HUES48 (cell line): Measurements from ENCODE around the gene RSPH10B2.
A peak's percentile ranks its signal among the peaks of the same experiment; 100 is the strongest.
"Not testable (repeated sequence)": the region's sequence is repeated elsewhere in the genome, so short reads cannot be mapped to it uniquely, and the experiment has no call there.

Source experiments
- H3K27ac ChIP-seq: one replicate; pipeline ENCODE4 v1.7.0; 2013; ENCODE audit warnings: low read depth, low read length, inconsistent platforms
- H3K27me3 ChIP-seq: 2 replicates; pipeline ENCODE4 v1.6.1; 2013; ENCODE audit warnings: mild to moderate bottlenecking, low read length; ENCODE audit not compliant: control insufficient read depth, insufficient read depth
- H3K36me3 ChIP-seq: 2 replicates; pipeline ENCODE4 v1.6.1; 2013; ENCODE audit warnings: low read length; ENCODE audit not compliant: control insufficient read depth, insufficient read depth
- H3K4me1 ChIP-seq: 2 replicates; pipeline ENCODE4 v1.6.1; 2013; ENCODE audit warnings: mild to moderate bottlenecking, low read length; ENCODE audit not compliant: control insufficient read depth, insufficient read depth
- H3K4me3 ChIP-seq: 2 replicates; pipeline ENCODE4 v1.5.1; 2013; ENCODE audit warnings: mild to moderate bottlenecking, low read depth, low read length
- H3K9ac ChIP-seq: 2 replicates; pipeline ENCODE4 v1.6.1; 2013; ENCODE audit warnings: mild to moderate bottlenecking, low read depth, low read length, moderate library complexity
- H3K9me3 ChIP-seq: 2 replicates; pipeline ENCODE4 v1.6.1; 2013; ENCODE audit warnings: low read length; ENCODE audit not compliant: control insufficient read depth, insufficient read depth

Gene RSPH10B2

DNA sequence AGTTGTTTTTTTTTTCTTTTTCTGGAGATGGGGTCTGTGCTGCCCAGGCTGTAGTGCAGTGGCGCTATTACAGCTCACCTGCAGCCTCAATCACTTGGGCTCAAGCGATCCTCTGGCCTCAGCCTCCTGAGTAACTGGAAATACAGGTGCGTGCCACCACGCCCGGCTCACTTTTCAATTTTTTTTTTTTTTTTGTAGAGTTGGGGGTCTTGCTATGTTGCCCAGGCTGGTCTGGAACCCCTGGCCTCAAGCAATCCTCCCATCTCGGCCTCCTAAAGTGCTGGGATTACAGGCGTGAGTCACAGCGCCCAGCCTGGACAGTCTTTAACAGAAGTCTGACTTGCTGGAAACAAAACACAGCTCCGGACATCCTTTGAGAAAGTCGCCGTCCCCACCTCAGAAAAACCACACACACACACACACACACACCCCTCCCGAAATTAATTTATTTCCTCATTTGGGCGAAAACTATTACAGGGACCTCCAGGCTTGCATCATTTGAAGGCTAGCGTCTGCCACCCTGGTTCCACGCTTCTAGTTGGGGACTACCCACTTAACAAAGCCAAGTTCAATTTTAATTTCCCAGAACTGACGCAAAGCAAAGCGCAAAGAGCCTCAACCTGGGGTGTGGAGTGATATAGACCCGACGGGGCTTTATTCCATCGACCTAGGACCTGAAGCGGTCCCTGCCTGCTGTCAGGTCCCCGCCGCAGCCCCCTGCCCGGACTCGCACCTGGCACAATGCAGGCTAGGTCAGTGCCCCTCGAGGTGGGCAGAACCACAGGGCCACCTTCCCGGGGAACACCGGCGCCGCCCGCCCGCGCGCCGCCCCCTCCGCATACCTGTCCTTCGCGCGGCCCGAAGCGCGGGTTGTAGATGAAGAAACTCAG lies 71.6 kb downstream of the RSPH10B2 start:
- H3K9ac ChIP-seq, H3K27me3 ChIP-seq: not testable (repeated sequence)

DNA sequence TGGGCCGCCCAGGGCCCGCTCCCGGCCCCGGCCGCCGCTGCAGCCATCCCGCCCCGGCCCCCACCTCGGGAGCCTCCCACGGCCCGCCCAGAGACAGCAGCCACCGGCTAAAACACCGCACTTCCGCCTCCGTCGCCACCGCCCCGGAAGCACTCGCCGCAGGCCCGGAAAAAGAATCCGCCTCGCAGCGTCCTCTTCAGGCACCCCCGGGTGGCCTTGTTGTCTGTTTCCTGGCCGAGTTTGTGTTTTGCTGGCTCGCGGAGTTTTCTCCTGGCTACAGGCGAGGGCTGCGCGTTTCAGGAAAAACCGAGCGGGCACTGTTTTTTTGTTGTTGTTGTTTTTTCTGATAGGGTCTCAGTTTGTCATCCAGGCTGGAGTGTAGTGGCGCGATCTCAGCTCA lies 72.2 kb downstream of the RSPH10B2 start, which contains the start of gene CCZ1B:
Gene CCZ1B (minus strand): TSS at position 125 of the 400 bp plus-strand sequence. CDS start 78 bp downstream, at position 47.
- H3K27me3 ChIP-seq, H3K9me3 ChIP-seq, H3K4me1 ChIP-seq, H3K36me3 ChIP-seq, H3K9ac ChIP-seq: not testable (repeated sequence)
- Histone ChIP-seq H3K4me3 (peak within 1 kb of the TSS; percentile 51), H3K27ac (peak within 1 kb of the TSS; percentile 72)

More for the DNA sequence above, 71.6 kb downstream of the RSPH10B2 start:
- not testable (repeated sequence) for H3K4me1 ChIP-seq, H3K27ac ChIP-seq, H3K9me3 ChIP-seq, H3K36me3 ChIP-seq
- H3K4me3 ChIP-seq, result peak overlapping the region; percentile 51

DNA sequence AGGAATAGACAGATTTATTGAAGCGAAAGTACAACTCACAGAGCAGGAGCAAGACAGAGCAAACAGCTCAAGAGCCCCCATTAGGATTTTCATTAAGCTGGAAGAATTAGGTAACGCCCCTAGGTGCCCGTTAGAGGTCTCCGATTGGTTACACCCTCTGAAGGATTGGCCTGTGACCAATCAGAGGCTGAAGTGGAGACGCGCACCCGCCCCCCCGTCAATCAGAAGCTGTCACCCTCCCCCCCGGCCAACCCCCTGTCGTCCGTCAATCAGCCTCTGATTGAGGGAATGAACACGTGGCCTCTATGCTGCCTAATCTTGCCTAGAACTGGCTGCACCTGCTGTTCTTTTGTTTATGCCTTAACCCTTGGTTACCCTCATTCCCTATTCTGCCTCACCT lies 73.3 kb downstream of the RSPH10B2 start:
- H3K9me3 ChIP-seq, H3K36me3 ChIP-seq, H3K4me1 ChIP-seq, H3K9ac ChIP-seq, H3K4me3 ChIP-seq, H3K27me3 ChIP-seq, H3K27ac ChIP-seq: not testable (repeated sequence)

DNA sequence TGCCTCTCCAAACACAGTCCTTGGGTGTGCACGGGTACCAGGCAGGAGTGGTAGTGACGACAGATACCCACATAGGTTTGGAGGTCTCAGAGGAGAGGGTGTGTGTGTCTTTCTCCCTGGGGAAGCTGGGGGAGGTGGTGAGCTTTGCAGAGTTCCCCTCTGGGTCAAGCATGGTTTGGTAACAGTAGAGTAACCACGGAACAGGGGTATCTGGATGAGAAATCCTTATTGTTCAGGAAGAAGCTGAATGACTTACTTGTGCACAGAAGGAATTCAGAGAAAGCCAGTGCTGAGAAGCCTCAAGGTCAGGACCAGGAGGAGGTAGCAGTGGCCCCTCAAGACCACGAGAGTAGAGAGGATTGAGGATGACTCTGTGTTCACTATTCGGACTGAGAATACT lies 75.7 kb downstream of the RSPH10B2 start:
- H3K36me3 ChIP-seq, H3K4me1 ChIP-seq, H3K27me3 ChIP-seq, H3K9me3 ChIP-seq, H3K9ac ChIP-seq, H3K4me3 ChIP-seq, H3K27ac ChIP-seq: not testable (repeated sequence)

DNA sequence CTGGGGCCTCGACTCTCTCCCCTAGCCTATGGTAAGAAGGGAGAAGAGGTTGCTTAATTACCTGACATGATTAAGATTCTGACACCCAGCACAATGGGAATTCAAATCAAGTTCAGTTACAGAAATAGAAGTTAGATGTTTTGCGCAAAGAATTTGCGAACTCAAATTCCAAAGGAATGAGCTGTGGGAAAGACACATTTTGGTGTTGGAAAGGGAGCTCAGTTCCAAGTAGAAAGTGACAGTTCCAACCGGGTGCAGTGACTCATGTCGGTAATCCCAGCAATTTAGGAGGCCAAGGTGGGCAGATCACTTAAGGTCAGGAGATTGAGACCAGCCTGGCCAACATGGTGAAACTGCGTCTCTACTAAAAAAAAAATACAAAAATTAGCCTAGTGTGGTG lies 76.1 kb downstream of the RSPH10B2 start:
- H3K4me3 ChIP-seq, H3K4me1 ChIP-seq: not testable (repeated sequence)

DNA sequence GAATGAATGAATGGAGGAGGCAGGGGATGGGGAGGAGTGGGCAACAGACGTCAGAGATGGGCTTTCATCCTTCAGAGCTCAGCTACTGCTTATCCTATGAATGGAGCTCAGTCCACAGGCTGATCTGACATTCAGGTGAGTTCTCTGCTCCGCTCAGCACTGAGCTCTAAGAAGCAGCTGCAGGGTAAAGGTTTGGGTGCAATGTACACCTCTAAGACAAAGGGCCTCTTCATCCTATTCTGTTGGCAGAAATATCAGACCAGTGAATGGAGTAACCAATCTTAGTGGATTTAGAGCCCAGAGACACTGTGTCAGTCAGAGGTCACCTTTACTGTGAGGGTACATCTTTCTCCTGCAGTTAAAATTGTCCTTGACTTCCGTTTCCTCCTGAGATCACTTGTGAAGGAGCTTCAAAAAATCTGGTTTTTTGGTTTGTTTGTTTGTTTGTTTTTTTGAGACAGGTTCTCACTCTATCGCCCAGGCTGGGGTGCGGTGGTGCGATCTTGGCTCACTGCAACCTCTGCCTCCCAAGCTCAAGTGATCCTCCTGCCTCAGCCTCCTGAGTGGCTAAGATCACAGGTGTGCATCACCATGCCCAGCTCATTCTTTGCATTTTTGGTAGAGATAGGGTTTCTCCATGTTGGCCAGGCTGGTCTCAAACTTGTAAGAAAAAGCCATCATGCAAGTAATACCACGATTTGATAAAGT lies 77.3 kb downstream of the RSPH10B2 start:
- no peaks in the 10 kb centered on the region for H3K36me3 ChIP-seq
- H3K4me1 ChIP-seq, result no peaks in the 10 kb centered on the region
- H3K27ac ChIP-seq, result no peak overlapping the region
- H3K27me3 ChIP-seq, result no peaks in the 10 kb centered on the region
- H3K9ac ChIP-seq, result no peak overlapping the region
- H3K9me3 ChIP-seq, result no peaks in the 10 kb centered on the region
- no peak overlapping the region for H3K4me3 ChIP-seq

More for the DNA sequence above, 76.1 kb downstream of the RSPH10B2 start:
- not testable (repeated sequence) for H3K27ac ChIP-seq, H3K36me3 ChIP-seq, H3K9ac ChIP-seq, H3K9me3 ChIP-seq, H3K27me3 ChIP-seq

DNA sequence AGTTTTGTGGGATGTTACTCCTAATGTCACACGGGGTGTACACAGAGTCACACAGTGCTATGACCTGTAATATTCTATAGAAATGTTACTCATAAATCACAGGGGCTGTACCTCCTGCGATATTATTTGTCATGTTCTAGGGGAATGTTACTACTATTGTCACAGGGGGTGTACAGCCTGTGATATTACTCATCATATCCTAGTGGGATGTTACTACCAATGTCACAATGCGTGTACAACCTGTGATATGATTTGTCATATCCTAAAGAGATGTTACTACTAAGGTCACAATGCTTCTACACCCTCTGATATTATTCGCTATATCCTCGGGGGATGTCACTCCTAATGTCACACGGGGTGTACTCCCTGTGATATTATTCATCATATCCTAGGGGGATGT lies 79.7 kb downstream of the RSPH10B2 start:
- no peak overlapping the region for H3K4me3 ChIP-seq
- no peak overlapping the region for H3K27ac ChIP-seq
- no peaks in the 10 kb centered on the region for H3K36me3 ChIP-seq
- H3K9ac ChIP-seq, result no peak overlapping the region
- H3K27me3 ChIP-seq, result no peaks in the 10 kb centered on the region
- no peaks in the 10 kb centered on the region for H3K4me1 ChIP-seq
- no peaks in the 10 kb centered on the region for H3K9me3 ChIP-seq

DNA sequence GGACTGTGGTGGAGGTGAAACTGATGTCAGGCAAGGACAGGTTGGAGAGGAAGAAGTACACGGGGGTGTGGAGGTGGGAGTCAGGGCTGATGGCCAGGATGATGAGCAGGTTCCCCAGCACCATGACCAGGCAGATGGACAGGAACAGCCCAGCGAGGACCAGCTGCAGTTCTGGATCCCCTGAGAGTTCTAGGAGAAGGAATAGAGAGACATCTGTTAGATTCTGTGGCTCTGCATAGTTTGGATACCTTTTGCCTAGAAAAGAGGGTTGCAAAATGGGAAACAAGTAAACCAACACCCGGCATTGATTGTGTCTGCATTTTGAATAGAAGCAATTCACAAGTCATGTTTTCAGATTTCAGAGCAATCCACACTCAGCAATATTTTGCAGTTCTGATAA lies 81.6 kb downstream of the RSPH10B2 start:
- H3K9ac ChIP-seq, H3K36me3 ChIP-seq, H3K4me3 ChIP-seq, H3K27me3 ChIP-seq, H3K27ac ChIP-seq, H3K9me3 ChIP-seq, H3K4me1 ChIP-seq: not testable (repeated sequence)

DNA sequence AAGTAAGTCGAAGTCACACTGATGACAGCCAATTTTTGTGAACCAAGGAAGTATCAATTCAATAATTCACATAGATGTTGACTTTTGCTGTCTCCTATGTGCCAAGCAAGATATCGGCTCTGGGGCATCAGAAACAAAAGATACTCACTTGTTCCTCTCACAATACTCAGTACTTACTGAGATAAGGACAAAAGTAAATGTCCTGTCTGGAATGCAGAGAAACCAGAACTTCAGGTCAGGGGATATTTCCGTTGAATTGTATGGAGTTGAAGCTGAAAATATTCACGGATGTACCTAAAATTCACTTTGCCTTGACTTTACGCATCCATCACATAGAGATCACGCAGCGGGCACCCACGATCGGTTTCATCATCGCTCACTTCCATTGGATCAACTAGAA lies 83.2 kb downstream of the RSPH10B2 start:
- not testable (repeated sequence) for H3K36me3 ChIP-seq, H3K4me1 ChIP-seq, H3K4me3 ChIP-seq, H3K27me3 ChIP-seq, H3K27ac ChIP-seq, H3K9me3 ChIP-seq, H3K9ac ChIP-seq

DNA sequence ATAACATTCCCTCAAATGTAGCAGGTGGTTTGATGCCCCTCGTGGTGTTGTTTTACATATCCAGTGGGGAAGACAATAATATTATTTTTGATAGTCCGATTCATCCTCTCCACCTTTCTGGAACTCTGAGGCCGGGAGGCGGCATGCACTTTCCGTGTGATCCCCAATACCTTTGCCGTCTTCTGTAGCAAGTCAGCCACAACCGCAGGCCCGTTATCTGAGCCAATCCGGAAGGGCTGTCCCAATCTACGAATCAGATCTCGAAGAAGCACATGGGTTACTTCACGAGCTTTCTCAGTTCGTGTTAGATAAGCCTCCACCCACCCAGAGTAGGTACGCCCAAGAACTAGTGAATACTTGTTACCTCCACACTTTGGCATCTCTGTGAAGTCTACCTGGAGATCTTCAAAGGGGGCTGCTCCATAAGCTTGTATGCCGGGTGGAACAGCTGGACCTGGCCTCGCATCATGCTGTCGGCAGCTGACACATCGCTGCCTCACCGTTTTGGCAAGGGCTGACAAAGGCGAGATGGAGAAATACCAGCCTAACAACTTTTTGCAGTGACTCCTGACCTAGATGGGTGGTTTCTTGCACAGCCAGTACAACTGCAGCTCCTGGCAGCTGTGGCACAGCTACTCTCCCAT lies 88.5 kb downstream of the RSPH10B2 start:
- not testable (repeated sequence) for H3K27me3 ChIP-seq, H3K4me1 ChIP-seq, H3K4me3 ChIP-seq, H3K9me3 ChIP-seq, H3K27ac ChIP-seq, H3K9ac ChIP-seq, H3K36me3 ChIP-seq

DNA sequence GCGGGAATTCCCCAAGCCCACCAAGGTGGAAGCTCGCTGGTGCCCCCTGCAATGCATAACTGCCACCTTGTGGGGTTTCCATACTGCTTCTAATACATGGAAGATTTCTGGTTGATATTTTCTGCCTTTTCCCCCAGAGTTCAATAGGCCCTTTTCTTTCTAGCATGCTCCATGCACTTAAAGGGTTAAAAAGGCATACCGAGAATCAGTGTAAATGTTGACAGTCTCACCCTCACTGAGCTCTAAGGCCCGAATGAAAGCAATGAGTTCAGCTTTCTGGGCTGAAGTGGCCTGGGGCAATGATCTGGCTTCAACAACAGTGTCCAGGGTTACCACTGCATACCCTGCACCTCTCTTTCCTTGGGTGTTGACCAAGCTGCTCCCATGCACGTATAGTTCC lies 89.2 kb downstream of the RSPH10B2 start:
- H3K9me3 ChIP-seq, H3K4me3 ChIP-seq, H3K36me3 ChIP-seq, H3K27me3 ChIP-seq, H3K9ac ChIP-seq, H3K27ac ChIP-seq, H3K4me1 ChIP-seq: not testable (repeated sequence)
